Amniotic stem cell (primary cell): ENCODE measurements around the gene STAM.

Experiments
- DNase-seq: peaks from one replicate; lab custom pipeline; 2025; lab: John Stamatoyannopoulos, UW

The STAM gene

DNA sequence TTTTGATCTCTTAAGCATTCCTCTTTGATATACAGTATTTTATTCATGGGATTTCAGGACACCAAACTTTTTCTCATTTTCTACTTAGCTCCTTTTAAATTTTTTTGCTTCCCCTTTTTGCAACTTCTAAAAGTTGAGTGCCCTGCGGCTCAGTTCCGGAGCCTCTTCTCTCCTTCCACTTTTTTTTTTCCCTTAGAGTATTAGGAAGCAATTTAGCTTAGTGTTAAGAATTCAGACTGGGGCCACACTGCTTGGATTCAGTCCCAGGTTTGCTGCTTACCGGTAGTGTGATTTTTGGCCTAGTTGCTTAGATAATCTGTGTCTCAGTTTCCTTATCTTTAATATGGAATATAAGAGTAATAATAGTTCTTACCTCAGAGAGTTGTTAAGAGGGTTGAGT lies 3.4 kb downstream of the STAM start:
- no peak for DNase-seq

DNA sequence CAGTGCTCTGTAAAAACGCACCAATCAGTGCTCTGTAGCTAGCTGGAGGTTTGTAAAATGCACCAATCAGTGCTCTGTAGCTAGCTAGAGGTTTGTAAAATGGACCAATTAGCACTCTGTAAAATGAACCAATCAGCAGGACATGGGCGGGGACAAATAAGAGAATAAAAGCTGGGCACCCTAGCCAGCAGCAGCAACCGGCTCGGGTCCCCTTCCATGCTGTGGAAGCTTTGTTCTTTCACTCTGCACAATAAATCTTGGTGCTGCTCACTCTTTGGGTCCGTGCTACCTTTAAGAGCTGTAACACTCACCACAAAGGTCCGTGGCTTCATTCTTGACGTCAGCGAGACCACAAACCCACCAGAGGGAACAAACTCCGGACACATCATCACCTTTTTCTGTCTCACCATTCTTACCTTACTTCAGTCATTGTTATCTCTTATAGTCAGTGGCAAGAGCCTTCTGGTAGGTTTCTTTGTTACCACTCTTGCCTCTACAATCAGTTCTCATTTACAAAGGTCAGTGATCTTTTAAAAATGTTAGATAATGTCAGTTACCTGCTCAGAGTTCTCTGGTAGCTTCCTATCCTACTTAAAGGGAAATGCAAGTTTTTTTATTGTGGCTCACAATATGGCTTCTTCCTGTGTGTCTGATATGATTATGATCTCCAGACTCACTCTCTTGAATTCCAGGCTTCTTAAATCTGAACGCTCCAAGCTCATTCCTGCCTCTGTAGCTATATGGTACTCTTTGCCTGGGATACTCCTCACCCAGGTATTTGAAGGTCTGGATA lies 4.5 kb downstream of the STAM start:
- no peak for DNase-seq

DNA sequence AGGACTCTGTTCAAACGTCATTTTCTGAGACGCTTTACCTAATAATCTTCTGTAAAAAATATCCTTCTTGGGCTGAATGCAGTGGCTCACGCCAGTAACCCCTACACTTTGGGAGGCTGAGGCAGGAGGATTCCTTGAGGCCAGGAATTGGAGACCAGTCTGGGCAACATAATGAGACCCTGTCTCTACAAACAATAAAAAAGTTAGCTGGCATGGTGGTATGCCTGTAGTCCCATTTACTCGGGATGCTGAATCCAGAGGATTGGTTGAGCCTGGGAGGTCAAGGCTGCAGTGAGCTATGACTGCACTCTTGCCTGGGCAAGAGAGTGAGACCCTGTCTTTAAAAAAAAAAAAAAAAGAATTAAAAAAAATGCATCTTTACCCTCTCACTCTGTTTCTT lies 5.1 kb downstream of the STAM start:
- DNase-seq = no peak

DNA sequence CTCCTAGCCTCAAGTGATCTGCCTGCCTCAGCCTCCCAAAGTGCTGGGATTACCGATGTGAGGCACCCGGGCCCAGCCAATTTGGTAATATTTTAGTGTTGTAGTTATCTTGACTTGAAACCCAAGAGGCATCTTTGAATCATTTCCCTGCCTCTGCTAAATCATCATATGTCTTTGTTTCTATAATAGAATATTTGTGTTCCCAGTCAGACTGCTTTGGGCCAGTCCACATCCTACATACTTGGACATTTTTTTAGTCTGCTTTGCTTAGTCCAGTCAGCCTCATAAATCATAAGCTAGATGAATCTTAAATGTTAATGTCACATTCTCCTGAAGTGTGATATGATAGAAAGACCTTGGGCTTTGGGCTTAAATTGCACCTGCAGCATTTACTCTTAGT lies 5.9 kb downstream of the STAM start:
- no peak for DNase-seq

DNA sequence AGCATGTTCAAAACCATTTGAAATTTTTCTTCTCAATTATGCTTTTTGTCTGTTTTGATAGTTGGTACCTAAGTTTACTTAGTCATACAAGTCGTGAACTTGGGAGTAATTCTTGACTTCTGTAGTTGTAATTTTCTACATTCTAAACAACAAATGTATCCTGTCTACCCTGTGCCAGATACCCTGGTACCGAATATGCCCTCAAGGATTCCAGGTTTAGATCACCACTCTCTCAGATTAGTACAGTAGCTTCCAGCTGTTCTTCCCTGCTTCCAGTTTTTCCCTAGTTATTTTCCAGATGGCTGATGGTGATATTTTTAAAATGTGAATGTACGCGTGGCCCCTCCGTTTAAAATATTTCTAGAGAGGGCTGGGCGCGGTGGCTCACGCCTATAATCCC lies 6.5 kb downstream of the STAM start:
- no peak for DNase-seq

DNA sequence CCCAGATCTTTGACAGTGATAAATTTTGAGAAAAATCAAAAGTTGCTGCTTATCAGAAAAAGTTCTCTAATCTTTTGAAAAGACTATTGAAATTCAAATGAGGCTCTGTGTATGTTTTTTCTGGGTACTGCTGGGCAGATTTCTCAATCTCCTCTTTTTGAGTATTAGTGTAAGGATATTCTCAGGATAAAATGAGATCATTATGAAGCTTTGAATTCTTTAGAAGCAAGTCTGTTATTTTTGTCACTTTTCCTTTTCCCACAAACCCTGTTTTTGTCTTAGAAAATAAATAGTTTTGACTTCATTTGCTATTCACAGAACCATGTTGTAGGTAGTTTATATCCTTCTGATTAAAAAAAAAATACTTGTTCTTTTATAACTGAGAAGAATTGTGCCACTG lies 7.9 kb downstream of the STAM start:
- no peak for DNase-seq

DNA sequence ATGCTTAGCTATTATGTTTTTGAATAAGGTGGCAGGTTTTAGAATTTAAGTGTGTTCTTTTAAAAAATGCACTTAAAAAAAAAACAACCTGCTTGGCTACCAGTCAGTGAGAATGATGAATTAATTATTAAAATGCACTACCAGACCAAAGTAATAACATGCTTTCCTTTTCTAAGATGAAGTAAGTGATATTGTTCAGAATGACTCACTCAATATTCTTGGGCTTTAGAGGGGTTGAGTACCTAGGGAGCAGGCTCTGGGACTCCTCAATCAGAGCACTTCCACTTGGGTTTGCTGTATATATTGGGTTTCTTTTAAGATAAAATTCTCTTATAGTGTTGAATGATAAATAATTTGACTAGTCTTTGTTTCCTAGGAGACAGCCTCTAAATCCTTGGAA lies 8.6 kb downstream of the STAM start:
- DNase-seq = no peak

DNA sequence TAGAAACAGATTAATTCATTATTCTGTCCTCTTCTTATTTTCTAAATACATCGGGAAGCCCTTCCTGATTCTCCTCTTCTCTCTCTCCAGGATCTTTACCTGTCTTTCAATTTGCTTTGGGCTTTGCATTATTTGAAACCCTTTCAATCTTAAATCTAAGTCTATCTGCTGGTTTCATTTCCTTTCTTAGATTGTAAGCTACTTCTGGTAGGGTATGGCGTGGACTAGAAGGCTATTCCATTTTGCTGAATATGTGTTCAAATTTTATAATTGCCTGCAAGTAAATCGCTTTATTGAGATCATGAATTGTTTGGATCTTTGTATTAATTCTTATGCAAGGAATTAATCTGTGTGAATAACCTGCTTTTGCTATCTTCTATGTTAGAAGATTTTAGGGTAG lies 11.1 kb downstream of the STAM start:
- DNase-seq = no peak

DNA sequence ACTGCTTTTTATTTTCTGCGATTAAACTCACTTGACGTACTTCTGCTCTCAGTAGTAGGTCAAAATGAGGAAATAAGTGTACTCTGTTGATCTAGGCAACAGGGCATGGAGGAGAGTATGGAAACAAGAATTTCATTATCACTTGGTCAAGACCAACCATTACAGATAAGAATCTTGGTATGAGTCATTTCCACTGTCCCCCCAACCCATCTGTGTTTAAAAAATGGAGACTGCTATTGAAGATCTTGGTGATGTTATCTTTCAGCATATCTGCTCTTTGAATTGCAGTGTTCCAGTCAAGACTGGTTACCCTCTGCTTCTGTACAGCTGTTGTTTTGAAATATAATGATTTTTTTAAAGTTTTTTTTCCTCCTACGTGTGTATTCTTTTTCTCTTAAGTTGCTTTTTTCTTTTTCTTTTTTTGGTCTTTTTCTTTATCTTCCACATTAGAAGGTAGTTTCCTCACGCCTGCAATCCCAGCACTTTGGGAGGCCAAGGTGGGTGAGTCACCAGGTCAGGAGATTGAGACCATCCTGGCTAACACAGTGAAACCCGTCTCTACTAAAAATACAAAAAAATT lies 11.7 kb downstream of the STAM start:
- DNase-seq = no peak

DNA sequence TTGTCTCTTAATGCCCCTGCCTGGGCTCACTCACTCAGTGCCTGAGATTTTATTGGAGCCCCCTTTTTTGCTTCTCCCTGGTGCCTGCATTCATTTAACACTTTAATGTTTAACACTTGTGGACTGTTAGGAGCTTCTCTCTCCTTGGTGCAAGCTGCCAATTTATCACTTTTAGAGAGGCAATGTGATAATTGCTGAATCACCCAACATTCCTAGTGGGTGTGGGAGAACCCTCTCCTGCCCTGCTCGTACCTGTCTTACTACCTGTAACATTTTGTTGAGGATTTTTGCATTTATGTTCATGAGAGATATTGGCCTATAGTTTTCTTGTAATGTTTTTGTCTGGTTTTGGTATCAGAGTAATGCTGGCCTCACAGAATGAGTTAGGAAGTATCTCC lies 13.2 kb downstream of the STAM start:
- no peak for DNase-seq

DNA sequence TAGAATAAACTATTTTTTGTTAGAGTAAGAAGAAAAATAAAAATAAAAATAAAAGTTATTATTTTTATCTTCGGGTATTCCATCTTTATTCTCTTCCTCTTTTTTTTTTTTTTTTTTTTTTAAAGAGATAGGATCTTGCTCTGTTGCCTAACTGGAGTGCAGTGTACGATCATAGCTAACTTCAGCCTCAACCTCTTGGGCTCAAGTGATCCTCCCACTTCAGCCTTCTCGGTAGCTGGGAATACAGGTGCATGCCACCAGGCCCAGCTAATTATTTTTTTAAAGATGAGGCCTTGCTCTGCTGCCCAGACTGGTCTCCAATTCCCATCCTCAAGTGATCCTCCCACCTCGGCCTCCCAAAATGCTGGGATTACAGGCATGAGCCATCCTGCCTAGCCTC lies 15.4 kb downstream of the STAM start:
- DNase-seq = no peak

DNA sequence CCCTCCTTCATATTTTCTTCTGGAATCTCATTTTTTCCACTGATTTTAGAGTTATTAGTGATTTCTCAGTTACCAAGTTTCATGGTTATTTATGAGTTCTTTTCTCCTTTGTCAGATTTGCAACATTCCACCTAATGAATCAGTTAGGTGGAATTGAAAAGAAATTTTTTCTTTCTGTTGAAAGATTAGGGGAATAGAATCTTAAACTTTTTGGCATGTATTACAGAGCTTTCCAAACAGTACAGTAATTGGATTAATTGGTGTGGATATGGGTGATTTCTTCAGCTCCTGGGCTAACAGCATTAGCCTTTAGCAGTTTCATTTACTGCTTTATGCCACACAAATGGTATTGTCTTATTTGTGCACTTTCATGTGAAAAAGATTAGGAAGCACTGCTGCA lies 17.0 kb downstream of the STAM start:
- no peak for DNase-seq

DNA sequence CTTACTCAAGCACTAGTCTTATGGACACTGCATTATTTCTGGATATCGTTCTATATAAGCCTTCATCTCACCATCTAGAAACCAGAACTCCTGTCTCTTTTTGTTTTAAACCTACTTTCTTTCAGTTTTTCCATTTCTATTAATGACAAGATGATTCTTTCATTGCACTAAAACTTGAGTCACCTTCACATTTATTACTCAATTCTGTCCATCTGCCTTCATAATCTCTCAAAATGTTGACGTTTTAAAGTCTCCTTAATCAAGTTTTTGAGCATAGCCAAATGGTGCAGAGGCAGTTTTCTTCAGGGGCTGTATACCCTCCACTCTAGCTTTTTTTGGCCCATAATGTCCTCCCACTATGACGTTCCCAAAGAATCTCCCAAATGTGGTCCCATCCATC lies 17.6 kb downstream of the STAM start:
- no peak for DNase-seq

DNA sequence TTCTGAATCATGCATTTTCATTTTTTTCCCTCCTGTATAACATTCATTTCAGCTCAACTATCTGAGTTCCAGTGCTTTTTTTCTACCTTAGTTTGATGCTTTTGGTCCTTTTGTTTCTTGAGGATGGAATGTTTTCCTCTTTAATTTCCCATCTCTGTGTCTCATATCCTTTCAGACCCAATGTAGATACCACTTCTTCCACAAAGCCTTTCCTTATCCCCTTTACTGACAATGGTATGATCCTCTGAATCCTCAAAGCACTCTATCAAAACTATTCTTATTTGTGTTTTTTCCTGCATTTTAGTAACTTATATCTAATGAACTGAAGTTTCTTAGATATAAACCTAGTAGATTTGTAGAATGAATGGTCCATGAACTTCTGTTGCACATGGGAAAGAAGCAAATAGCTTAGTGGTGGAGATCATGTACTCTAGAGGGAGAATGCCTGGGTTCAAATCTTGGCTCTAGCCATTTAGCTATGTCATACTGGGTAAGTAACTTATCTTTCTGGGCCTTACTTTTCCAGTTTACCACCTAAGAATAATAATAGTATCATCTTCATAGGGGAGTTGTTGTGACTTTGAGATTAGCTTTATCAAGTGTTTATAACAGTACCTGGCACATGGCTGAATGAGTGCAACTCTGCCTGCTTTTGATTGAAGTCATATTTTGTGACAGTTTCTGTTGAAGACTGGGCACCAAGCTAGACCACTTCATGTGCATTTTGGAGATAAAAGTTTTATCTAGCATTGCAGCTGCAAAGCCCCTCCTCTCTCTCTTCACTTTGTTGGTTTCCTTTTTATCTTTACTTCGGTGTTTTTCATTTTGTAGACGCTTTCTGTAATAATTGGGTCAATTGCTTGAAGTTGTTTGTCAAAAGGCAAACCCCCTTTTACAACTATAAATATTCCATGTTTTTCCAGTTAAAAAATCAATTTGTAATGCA lies 18.5 kb downstream of the STAM start:
- DNase-seq = no peak

DNA sequence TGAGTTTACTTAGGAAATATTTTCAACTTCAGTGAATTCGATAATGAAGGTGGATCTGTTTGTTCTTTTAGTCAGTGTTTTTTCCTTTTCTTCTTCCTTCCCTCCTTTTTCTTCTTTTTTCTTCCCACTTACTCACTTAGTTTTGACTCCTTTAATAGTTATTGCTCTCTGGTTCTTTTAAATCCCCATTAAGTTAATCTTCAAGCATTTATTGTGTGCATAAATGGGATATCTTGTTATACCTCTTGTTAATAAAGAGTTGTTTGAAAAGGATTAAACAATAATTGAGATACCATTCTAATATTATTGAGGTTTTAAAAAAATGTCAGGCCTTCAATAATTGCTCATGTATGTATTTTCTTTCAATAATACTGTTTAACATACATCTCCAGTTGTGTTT lies 19.5 kb downstream of the STAM start:
- no peak for DNase-seq

DNA sequence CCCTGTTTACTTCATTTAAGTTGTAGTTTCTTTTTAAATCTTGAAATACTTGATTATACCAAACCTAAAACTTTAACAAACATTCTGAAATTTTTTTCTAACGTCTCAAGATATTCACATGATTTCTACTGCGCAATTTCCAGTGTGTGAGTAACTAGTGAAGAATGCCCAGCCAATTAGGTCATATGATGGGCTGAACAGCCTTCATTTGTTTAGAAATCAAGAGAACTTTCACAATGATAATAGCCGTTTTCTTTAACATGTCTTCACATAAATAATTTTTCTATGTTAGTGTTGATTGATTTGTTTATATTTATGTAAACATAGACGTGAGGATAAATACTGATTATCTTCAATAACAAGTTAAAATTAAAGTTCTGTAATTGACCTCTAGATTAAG lies 21.8 kb downstream of the STAM start:
- DNase-seq = peak; percentile 66

DNA sequence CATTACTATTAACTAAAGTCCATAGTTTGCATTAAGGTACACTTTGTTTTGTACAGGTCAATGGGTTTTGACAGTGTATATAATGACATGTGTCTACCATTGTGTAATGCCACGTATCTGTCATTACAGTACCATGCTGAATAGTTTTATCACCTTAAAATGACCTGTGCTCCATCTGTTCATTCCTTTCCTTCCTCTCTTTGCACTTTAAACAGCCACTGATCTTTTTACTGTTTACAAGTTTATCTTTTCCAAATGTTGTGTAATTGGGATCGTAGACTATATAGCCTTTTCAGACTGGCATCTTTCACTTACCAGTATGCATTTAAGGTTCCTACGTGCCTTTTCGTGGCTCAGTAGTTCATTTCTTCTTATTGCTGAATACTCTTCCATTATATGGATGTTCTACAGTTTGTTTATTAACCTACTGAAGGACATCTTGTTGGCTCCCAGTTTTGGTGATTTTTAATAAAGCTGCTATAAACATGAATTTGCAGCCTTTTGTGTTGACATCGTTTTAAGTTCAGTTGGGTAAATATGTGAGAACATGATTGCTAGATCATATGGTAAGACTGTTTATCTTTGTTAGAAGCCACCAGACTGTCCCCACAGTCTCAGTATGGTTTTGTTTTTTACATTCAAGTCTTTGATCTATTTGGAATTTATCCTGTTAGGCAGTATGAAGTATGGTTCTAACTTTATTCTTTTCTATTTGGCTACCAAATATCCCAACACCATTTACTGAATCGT lies 24.7 kb downstream of the STAM start:
- DNase-seq = no peak

DNA sequence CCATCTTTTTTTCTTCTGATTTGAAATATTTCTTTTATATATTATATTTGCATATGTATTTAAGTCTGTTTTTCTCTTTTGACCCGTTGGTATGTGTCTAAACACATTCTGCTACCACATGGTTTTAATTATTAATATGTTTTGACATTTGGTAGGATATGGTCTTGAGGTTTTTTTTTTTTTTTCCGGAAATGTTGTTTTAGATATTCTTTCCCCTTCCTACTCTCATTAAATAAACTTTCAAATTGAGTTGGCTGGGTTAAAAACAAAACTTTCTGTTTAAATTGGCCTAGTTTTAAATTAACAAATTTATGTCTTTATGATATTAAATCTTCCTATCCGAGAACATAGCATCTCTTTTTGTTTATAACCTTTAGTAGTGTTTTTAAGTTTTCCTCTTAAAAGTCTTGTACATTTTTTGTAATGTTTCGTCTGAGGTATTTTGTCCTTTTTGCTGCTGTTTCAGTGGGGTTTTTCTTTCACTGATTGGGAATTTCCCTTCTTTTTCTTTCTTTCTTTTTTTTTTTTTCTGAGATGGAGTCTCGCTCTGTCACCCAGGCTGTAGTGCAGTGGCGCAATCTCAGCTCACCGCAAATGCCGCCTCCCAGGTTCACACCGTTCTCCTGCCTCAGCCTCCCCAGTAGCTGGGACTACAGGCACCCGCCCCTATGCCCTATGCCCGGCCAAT lies 25.4 kb downstream of the STAM start:
- DNase-seq = no peak

DNA sequence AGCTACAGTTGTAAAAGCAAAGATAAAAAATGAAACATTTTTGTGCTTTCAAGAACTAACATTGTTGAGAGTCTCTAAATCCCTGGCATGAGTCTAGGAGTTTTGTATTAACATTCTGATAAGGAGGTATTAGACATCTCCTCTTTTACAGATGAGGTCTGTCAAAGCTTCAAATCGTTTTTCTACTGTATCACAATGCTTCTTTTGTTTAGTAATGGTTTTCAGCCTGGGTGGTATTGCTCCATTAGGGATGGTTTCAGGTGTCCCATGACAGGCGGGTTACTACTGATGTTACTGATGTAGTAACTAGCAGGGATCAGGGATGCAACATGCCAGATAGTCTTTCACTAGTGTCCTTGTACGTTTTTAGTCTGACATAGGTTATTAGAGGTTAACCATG lies 27.4 kb downstream of the STAM start:
- no peak for DNase-seq

DNA sequence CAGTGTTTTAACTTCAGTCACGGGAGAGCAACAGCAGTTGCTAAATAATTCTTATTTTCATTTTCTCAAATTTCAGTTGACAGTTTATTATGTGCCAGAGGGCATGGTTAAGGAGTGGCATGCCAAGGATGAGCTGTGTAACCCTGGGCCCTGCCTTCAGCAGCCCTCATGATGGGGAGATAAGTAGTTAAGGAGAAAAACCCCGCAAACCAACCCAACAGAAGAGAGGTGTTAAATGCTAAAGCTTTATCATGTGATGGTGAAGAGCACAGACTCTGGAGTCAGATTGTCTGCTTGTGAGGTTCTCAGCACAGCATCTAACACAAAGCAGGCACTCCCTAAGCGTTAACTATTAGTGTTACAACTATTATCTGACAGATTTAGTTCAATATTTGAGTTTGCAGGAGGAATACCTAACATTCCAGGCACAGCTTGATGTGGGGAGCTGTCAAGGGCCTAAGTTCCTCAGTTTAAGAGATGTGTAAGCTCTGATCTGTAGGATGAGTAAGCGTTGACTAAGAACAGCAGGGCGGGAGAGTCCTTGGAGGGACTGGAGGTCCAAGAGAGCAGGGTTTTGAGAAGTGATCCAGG lies 29.6 kb downstream of the STAM start:
- peak; percentile 75 for DNase-seq

DNA sequence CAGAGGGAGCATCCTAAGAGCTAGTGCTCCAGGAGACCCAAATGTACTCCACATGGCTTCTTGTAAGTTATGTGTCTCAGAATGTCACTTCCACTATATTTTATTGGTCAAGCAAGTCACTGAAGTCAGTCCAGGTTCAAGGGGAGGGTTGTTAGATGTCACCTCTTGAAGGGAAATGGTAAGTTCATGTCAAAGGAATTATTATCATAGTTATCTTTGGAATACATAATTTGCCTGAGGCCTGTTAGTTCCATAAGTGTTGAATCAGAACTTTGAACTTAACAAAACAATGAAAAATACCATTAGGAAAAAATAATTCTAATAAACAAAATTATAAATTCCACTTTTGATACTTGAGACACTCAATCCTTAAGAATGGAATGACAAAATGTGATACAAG lies 30.6 kb downstream of the STAM start:
- DNase-seq = no peak
